Cerebellar nuclear complex (tissue), 1 donor: ENCODE results near the gene LIF.

Experiments
- DNase-seq, 2 experiments: peaks; one replicate each; lab custom pipeline; 2025; lab: John Stamatoyannopoulos, UW

The LIF gene

GRCh38 chr22:30284172-30284571 is 37.6 kb upstream of the LIF start:
- no peak for DNase-seq

- no peak for DNase-seq
These were observed 36.8 kb upstream of the LIF start for GRCh38 chr22:30283342-30283741.

GRCh38 chr22:30282616-30283046 is 36.1 kb upstream of the LIF start:
- no peak for DNase-seq

- no peak for DNase-seq
These were observed 33.9 kb upstream of the LIF start for GRCh38 chr22:30280505-30280904.

GRCh38 chr22:30279932-30280331 is 33.4 kb upstream of the LIF start:
- no peak for DNase-seq

GRCh38 chr22:30279046-30279788 is 32.7 kb upstream of the LIF start:
- no peak for DNase-seq

GRCh38 chr22:30277547-30278344 is 31.2 kb upstream of the LIF start:
- no peak for DNase-seq

GRCh38 chr22:30276039-30276438 is 29.5 kb upstream of the LIF start:
- no peak for DNase-seq

- no peak for DNase-seq
These were observed 29.1 kb upstream of the LIF start for GRCh38 chr22:30275625-30276024.

GRCh38 chr22:30274437-30274812 is 27.9 kb upstream of the LIF start:
- DNase-seq: no peak

- DNase-seq: no peak
These were observed 27.3 kb upstream of the LIF start for GRCh38 chr22:30273711-30274436.

GRCh38 chr22:30272781-30273601 is 26.4 kb upstream of the LIF start:
- no peak for DNase-seq

GRCh38 chr22:30270832-30271231 is 24.3 kb upstream of the LIF start:
- DNase-seq: no peak

GRCh38 chr22:30268331-30268730 is 21.8 kb upstream of the LIF start:
- no peak for DNase-seq

- no peak for DNase-seq
These were observed 21.1 kb upstream of the LIF start for GRCh38 chr22:30267382-30268302.

GRCh38 chr22:30266445-30267381 is 20.2 kb upstream of the LIF start, which contains the start of gene OSM:
Gene OSM, minus strand, starts transcription at chr22:30266851. Its CDS starts 52 bp downstream, at chr22:30266799.
- DNase-seq: no peak

- no peak for DNase-seq
These were observed 19.4 kb upstream of the LIF start for GRCh38 chr22:30265823-30266444.

GRCh38 chr22:30265131-30265720 is 18.7 kb upstream of the LIF start:
- DNase-seq: no peak

GRCh38 chr22:30263883-30264282 is 17.3 kb upstream of the LIF start:
- no peak for DNase-seq
